Chondrocyte (in vitro differentiated cells): ENCODE results near the gene PKD1L1. TPM values are rescaled to one million over a fixed set of nuclear protein-coding genes. Genes with fewer than 3 reads are reported as not detected.

Source experiments
- DNase-seq: peaks from one replicate; pipeline ENCODE4 v3.0.0; 2021; ENCODE audit warnings: mixed read lengths, low spot score
- H3K27ac Mint-ChIP-seq: one replicate; pipeline ENCODE4 v1.8.0; 2021; ENCODE audit warnings: mild to moderate bottlenecking, moderate library complexity, mixed read lengths; ENCODE audit not compliant: unreplicated experiment
- H3K27me3 Mint-ChIP-seq: 2 replicates; pipeline ENCODE4 v1.8.0; 2021; ENCODE audit warnings: low read depth, mixed read lengths
- H3K36me3 Mint-ChIP-seq: 2 replicates; pipeline ENCODE4 v1.8.0; 2021; ENCODE audit warnings: low read depth, mixed read lengths
- H3K4me1 Mint-ChIP-seq: 2 replicates; pipeline ENCODE4 v1.8.0; 2021; ENCODE audit warnings: low read depth, mild to moderate bottlenecking, mixed read lengths
- H3K4me3 Mint-ChIP-seq: one replicate; pipeline ENCODE4 v1.8.0; 2021; ENCODE audit warnings: mild to moderate bottlenecking, moderate library complexity, mixed read lengths; ENCODE audit not compliant: unreplicated experiment
- H3K9me3 Mint-ChIP-seq: 2 replicates; pipeline ENCODE4 v1.8.0; 2021; ENCODE audit warnings: low read depth, mixed read lengths
- CTCF ChIP-seq: fragments of 200-600 bp; sonication (generic); IDR thresholded peaks from 2 replicates; pipeline ENCODE4 v1.5.0; 2021; ENCODE audit warnings: antibody characterized with exemption, mild to moderate bottlenecking, moderate library complexity
- total RNA-seq: library from RNA; stranded (reverse); gene quantifications from 3 replicates; pipeline ENCODE4 v1.2.1, GENCODE V29; 2021

Gene PKD1L1
- total RNA-seq, 1 donor from 2014 or later, result 0.25 TPM

- H3K27ac Mint-ChIP-seq, result no peak overlapping the region
- H3K4me3 Mint-ChIP-seq, result no peak overlapping the region
- H3K27me3 Mint-ChIP-seq, result no peaks in the 10 kb centered on the region
- H3K9me3 Mint-ChIP-seq, result no peaks in the 10 kb centered on the region
- no peaks in the 10 kb centered on the region for H3K36me3 Mint-ChIP-seq
- no peak for TF ChIP-seq CTCF
- DNase-seq, result no peak
- H3K4me1 Mint-ChIP-seq, result peaks cover 9% of the 10 kb centered on the region
These were observed 62.8 kb downstream of the PKD1L1 start for GRCh38 chr7:47885309-47885986.

- H3K36me3 Mint-ChIP-seq, result no peaks in the 10 kb centered on the region
- no peak overlapping the region for H3K4me3 Mint-ChIP-seq
- no peak overlapping the region for H3K27ac Mint-ChIP-seq
- H3K4me1 Mint-ChIP-seq, result peaks cover 9% of the 10 kb centered on the region
- no peaks in the 10 kb centered on the region for H3K27me3 Mint-ChIP-seq
- H3K9me3 Mint-ChIP-seq, result no peaks in the 10 kb centered on the region
- no peak for DNase-seq
- no peak for TF ChIP-seq CTCF
These were observed 63.6 kb downstream of the PKD1L1 start for GRCh38 chr7:47884675-47885074.

- Mint-ChIP-seq H3K4me3 (no peak overlapping the region), H3K4me1 (peaks cover 3% of the 10 kb centered on the region), H3K27ac (no peak overlapping the region), H3K27me3 (no peaks in the 10 kb centered on the region), H3K36me3 (no peaks in the 10 kb centered on the region), H3K9me3 (no peaks in the 10 kb centered on the region)
- no peak for TF ChIP-seq CTCF
- DNase-seq, result no peak
These were observed 65.6 kb downstream of the PKD1L1 start for GRCh38 chr7:47882635-47883034.

GRCh38 chr7:47881256-47881655 lies 67.0 kb downstream of the PKD1L1 start:
- no peak overlapping the region for H3K27ac Mint-ChIP-seq
- no peak overlapping the region for H3K4me3 Mint-ChIP-seq
- DNase-seq, result no peak
- H3K9me3 Mint-ChIP-seq, result no peaks in the 10 kb centered on the region
- no peaks in the 10 kb centered on the region for H3K27me3 Mint-ChIP-seq
- peaks cover 3% of the 10 kb centered on the region for H3K4me1 Mint-ChIP-seq
- no peaks in the 10 kb centered on the region for H3K36me3 Mint-ChIP-seq
- no peak for TF ChIP-seq CTCF

GRCh38 chr7:47878662-47879061 lies 69.6 kb downstream of the PKD1L1 start:
- Mint-ChIP-seq H3K36me3 (no peaks in the 10 kb centered on the region), H3K9me3 (no peaks in the 10 kb centered on the region), H3K4me1 (peaks cover 6% of the 10 kb centered on the region), H3K4me3 (no peak overlapping the region), H3K27ac (no peak overlapping the region), H3K27me3 (no peaks in the 10 kb centered on the region)
- no peak for TF ChIP-seq CTCF
- DNase-seq, result no peak
